Epithelial cell of proximal tubule (primary cell): ENCODE measurements around the gene ONECUT1. TPM values are rescaled to one million over a fixed set of nuclear protein-coding genes. Genes with fewer than 3 reads are reported as not detected.

Experiments
- DNase-seq: peaks from one replicate; pipeline ENCODE4 v3.0.0-alpha.2; 2011; ENCODE audit warnings: low read depth
- H3K4me3 ChIP-seq: 2 replicates; pipeline ENCODE4 v1.5.1; 2011; ENCODE audit warnings: low read depth, mild to moderate bottlenecking, low read length
- CTCF ChIP-seq: conservative IDR thresholded peaks from 2 replicates; pipeline ENCODE4 v1.5.1; 2012; ENCODE audit warnings: low read depth, mild to moderate bottlenecking, low read length
- total RNA-seq: library from RNA; depleted of rRNA; stranded (reverse); fragments of >200 nt; gene quantifications from 2 replicates; pipeline ENCODE4 v1.2.3, GENCODE V29; 2015

The ONECUT1 gene
- total RNA-seq, 1 donor from 2014 or later: not detected

- DNase-seq: no peak
- no peak for TF ChIP-seq CTCF
- H3K4me3 ChIP-seq: no peak overlapping the region
Observed at GRCh38 chr15:52710050-52710707, 80.0 kb downstream of the ONECUT1 start.

- DNase-seq: no peak
Observed at GRCh38 chr15:52709187-52709981, 80.8 kb downstream of the ONECUT1 start.

More at GRCh38 chr15:52709187-52709981, 80.8 kb downstream of the ONECUT1 start:
- TF ChIP-seq CTCF: no peak
- H3K4me3 ChIP-seq: no peak overlapping the region

Other genes with a start within 250 kb of the ONECUT1 start
- gene ARPP19, start 221.3 kb downstream of the ONECUT1 start, total RNA-seq: 104 and 118 TPM in 2 replicates
- 5.3 and 5.4 TPM in 2 replicates for gene ATOSA, start 110.9 kb downstream of the ONECUT1 start, total RNA-seq